Ishikawa (cell line): Measurements from ENCODE around the gene EIF2AK3.

Experiments
- EGR1 ChIP-seq: IDR thresholded peaks from 2 replicates; pipeline ENCODE4 v1.6.1; 2012
- EP300 ChIP-seq: IDR thresholded peaks from 2 replicates; pipeline ENCODE4 v1.6.1; 2012; ENCODE audit warnings: borderline replicate concordance
- FOXM1 ChIP-seq: IDR thresholded peaks from 2 replicates; pipeline ENCODE4 v1.6.1; 2012; ENCODE audit warnings: low read depth, borderline replicate concordance
- REST ChIP-seq: IDR thresholded peaks from 2 replicates; pipeline ENCODE4 v1.6.1; 2012; ENCODE audit warnings: low read depth, mild to moderate bottlenecking
- TEAD4 ChIP-seq: IDR thresholded peaks from 2 replicates; pipeline ENCODE4 v1.6.1; 2012
- YY1 ChIP-seq: IDR thresholded peaks from 2 replicates; pipeline ENCODE4 v1.6.1; 2012; ENCODE audit warnings: low read depth
- TF ChIP-seq, protein P1 (sequence below): IDR thresholded peaks from 2 replicates; pipeline ENCODE4 v1.6.1; 2012

GRCh38 chr2:88554189-88554588 is 73.1 kb downstream of the EIF2AK3 start:
- TF ChIP-seq FOXM1: no peak
- no peak for TF ChIP-seq EP300
- no peak for TF ChIP-seq YY1
- TF ChIP-seq REST: no peak
- TF ChIP-seq, protein P1, sequence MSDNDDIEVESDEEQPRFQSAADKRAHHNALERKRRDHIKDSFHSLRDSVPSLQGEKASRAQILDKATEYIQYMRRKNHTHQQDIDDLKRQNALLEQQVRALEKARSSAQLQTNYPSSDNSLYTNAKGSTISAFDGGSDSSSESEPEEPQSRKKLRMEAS: no peak
- no peak for TF ChIP-seq EGR1
- TF ChIP-seq TEAD4: no peak
